ENCODE measurements around the gene RNF212B.

DNA sequence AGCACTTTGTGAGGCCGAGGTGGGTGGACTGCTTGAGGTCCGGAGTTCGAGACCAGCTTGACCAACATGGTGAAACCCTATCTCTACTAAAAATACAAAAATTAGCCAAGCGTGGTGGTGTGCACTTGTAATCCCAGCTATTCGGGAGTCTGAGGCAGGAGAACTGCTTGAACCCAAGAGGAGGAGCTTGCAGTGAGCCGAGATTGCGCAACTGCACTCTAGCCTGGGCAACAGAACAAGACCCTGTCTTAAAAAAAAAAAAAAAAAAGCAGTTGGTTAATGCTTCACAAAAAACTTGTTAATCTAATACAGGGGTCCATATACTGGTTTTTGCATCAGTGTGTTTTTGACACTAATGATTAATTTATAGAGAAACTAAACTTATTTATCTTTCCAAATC, 35.7 kb upstream of the RNF212B start:
- TF ChIP-seq CTCF (conservative IDR thresholded peaks at IDR 0.05) (no peak), EZH2 (IDR thresholded peaks at IDR 0.05; ENCODE audit: low read depth) (no peak)

Data from PC-9 (cell line).